T47D (cell line): ENCODE results near the gene ERICH2.
"Not testable (repeated sequence)": the region's sequence is repeated elsewhere in the genome, so short reads cannot be mapped to it uniquely, and the experiment has no call there.

Source experiments
- DNase-seq, 2 experiments: peaks; one replicate each; pipeline versions ENCODE4 v3.0.0 to v3.0.0-alpha.2; 2011 to 2012; ENCODE audit warnings: low read depth in 1 of 2, low spot score in 1 of 2
- JUND ChIP-seq: IDR thresholded peaks from 2 replicates; pipeline ENCODE4 v1.6.1; 2012; ENCODE audit warnings: low read depth
- in situ Hi-C: cut with HindIII; loops from 2 replicates; pipeline ENCODE4 v1.10.0; 2016; ENCODE audit warnings: low sequenced_read_pairs, low pct_unique_long_range_greater_than_20kb

ERICH2 gene

DNA sequence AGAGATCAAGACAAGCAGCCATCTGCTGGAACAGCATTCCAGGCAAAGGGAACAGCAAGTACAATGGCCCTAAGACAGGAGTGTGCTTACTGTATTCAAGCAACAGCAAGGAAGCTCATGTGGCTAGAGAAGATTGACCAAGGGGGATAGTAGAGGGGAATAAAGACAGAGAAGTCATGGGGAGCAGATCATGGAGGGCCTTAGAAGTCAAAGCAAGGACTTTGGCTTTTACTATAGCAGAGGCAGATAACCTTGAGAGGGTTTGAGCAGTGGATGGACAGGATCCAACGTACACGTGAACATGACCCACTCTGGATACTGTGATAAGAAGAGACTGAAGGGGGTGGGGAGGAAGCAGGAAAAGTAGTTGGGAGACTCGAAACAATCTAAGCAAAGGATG is 28.2 kb upstream of the ERICH2 start:
- DNase-seq: no peak
- TF ChIP-seq JUND: no peak
- in situ Hi-C loops: no loop called here

DNA sequence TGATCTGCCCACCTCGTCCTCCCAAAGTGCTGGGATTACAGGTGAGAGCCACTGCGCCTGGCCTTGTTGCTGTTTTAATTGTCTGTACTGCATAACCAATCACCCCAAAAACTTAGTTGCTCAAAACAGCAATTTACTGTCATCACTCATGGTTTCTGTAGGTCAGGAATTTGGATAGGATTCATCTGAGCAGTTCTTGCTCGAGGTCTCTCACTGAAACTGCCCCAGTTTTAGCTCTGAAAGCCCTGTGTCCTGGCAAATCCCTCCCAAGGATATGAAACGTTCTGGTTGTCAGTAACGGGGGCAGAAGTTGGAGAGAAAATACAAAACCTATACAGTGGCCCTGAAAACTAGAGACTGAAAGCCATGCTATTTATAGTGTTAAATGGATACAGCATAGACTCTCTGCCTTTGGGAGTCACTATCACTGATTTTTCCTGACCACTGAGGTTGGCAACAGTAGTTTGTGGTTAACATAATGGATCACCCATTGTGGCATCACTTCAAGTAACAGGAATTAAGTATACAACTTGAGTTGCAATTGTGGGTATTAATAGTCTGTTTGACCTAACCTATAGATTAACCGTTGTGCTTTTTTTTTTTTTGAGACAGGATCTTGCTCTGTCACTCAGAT is 27.2 kb upstream of the ERICH2 start:
- no peak for TF ChIP-seq JUND
- DNase-seq: no peak
- in situ Hi-C loops: no loop called here

DNA sequence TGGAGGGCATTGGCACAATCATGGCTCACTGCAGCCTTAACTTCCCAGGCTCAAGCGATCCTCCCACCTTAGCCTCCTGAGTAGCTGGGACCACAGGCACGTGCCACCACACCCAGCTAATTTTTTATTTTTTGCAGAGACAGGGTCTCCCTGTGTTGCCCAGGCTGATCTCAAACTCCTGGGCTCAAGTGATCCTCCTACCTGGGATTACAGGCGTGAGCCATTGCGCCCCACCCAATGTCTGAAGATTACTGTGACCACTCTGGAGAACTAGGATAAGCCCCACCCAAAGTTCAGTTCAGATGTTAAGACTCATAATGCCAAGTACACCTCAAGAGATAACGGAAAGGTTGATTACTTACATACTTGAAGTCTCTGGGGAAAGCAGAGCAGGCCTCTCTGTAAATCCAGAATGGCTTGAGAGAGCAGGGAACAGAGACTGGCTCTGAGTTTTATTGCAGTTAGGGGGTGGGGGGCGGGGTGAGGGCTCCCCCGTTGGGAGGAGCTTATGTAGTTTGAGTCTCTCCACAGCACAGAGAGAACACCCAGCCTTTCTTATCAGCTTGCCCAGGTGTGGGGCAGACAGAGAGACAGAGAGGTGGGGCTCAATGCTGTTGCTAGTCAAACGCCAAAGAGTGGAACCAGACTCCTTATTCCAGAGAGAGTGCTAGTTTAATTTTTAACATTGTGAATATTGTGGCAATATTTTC is 26.5 kb upstream of the ERICH2 start:
- DNase-seq: no peak
- in situ Hi-C loops: no loop called here
- TF ChIP-seq JUND: no peak

DNA sequence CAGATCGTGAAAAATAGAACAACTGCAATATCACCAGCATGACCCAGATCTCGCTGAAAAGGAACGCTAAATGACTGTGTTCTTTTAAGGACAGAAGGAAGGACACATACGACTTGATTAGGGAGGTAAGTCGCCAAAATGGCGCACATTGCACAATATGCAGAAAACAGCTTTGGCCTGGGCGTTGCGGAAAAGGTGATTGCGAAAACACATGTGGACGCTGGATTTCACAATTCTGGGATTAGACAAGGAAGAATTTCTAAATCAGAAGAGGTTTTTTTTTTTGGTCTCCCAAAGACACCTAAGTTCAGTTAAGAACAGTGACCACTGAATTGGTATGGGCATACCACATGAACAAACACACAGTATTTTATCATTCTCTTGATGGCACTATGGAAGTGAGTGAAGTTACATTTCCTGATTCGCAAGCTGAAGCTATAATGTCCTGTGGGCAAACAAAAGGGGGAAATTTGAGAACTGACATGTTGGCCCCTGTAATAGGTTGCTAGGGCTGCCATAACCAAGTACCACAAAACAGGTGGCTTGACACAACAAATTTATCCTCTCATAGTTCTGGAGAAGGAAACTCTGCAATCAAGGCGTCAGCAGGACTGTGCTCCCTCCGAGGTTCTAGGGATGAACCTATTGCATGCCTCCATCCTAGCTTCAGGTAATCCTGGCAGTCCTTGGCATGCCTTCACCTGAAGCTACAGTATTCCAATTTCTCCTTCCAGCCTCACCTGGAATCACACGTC is 25.8 kb upstream of the ERICH2 start:
- DNase-seq: no peak
- in situ Hi-C loops: no loop called here
- TF ChIP-seq JUND: no peak

DNA sequence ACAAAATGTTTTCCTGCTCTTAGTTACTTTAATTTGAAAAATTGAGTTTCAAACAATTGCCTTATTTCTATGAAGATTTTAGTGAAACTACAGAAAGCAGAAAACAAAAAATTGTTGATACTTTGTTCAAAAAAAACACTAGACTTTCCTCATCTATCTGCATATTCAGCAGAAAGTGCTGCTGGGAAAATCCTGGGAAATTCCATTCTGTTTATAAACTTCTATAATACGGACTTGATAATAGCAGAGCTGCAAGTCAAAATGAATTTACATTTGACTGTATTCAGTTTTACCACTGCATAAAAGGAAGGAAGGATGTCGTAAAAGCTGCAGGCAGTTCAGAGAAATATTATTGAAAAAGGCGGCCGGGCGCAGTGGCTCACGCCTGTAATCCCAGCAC is 24.9 kb upstream of the ERICH2 start:
- no peak for TF ChIP-seq JUND
- DNase-seq: no peak
- in situ Hi-C loops: no loop called here

DNA sequence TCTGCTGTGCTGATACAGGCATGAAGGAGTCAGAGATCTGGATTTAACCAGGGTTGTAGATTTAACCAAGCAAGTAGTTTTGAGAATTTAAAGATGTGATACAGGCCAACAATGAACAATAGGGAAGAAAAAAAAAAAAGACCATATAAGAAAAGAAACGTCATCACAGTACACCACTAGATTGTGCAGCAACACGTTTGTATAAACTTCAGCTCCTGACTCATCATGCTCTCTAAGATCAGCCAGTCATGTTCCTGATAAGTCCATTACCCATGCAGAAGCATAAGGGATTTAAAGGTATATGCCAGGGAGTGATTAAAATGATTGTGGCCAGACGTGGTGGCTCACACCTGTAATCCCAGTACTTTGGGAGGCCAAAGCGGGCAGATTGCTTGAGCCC is 22.3 kb upstream of the ERICH2 start:
- DNase-seq: no peak
- in situ Hi-C loops: no loop called here

DNA sequence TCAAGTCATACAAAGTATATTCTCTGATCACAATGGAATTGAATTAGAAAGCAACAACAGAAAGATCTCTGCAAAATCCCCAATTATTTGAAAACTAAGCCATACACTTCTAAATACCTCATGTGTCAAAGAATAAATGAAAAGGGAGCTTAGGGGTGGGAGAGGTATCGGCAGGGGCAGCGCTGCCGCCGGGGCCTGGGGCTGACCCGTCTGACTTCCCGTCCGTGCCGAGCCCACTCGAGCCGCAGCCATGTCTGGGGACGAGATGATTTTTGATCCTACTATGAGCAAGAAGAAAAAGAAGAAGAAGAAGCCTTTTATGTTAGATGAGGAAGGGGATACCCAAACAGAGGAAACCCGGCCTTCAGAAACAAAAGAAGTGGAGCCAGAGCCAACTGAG is 18.6 kb upstream of the ERICH2 start:
- DNase-seq, in situ Hi-C loops: not testable (repeated sequence)

More for the DNA sequence above, 22.3 kb upstream of the ERICH2 start:
- TF ChIP-seq JUND: no peak

DNA sequence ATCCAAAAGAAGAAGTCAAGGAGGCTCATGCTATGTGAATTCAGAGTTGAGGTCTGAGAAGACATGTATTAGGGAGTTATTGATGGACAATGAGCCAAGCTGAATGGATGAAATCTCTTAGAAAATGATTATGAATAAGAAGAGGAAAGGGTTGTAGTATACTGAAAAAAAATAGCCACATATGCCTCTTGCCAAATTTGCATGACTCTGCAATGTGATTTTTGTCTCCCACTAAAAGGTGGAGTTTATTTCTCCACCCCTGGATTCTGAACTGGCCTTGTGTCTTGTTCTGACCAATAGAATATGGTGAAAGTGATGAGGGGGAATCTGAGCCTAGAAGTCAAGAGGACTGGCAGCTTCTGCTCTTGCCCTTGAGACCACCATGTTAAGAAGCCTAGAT is 8.6 kb upstream of the ERICH2 start:
- TF ChIP-seq JUND: no peak
- in situ Hi-C loops: no loop called here
- DNase-seq: no peak

DNA sequence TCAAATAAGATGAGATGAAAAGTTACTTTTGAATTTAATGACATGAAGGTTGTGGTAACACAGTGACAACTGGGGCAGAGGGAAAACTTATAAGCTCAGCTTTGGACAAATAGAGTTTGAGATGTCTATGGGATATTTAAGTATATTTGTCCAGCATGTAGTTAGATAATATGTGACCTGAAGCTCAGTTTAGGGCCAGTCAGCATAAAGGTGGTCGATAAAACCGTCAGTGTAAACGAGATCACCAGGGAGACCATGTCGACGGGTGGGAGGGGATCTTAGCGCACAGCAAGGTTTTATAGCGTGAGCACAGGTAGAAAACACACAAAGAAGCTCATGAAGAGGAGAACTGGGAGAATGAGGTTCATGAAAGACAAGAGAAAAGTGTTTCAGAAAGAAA is 7.4 kb upstream of the ERICH2 start:
- no peak for TF ChIP-seq JUND
- in situ Hi-C loops: no loop called here
- DNase-seq: no peak

DNA sequence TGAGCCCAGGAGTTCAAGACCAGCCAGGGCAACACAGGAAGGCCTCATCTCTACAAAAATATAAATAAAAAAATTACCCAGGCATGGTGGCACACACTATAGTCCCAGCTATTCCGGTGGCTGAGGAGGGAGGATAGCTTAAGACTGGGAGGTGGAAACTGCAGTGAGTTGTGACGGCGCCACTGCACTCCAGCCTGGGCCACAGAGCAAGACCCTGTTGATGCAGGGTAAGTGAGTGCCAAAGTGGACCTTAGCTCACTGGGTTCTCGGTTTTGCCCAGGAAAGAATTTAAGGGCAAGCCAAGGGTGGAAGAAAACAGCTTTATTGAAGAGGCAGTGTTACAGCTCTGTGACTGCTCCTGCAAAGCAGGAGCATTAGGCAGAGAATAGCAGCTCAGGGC is 6.9 kb upstream of the ERICH2 start:
- TF ChIP-seq JUND: no peak
- in situ Hi-C loops: no loop called here
- no peak for DNase-seq

DNA sequence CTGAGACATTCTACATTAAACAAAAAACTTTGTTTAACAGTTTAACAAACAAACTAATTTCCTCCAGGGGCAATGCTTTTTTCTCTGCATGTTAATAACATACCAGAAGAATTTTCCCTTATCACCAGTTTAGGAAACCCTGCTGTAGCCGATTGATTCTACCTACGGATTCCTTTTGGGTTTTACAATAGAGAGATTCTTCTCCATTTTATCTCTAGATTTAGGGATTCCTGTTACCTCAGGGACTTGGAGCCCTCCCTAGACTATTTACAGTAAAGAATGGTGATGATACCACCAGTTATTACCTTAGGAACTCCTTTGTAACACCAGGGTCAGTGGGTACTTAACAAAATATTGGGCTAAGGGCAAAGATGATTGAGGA is 5.3 kb upstream of the ERICH2 start:
- TF ChIP-seq JUND: no peak
- DNase-seq: no peak
- in situ Hi-C loops: no loop called here

DNA sequence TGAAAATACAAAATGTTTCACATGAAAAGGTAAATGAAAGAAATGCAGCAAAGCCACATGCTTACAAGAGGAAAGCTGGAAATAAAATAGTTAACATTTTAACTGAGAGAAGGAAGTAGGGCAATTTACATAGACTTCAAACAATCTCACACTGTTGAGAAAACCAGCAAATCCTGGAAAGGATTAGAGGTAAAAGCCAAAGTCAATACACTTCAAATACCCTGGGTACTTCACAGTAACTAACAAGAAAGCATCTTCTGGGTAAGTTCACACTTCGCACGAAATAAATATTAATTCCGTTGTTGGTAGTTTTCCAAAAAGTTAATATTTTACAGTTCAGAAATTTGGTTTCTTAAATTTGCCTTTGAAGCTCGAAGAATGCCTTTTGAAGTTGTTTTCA is 3.5 kb upstream of the ERICH2 start:
- TF ChIP-seq JUND: no peak
- DNase-seq: peak in 1 of 2 experiments; percentile 39
- in situ Hi-C loops: no loop called here
